Measurements from ENCODE around the gene SMARCA1.

SMARCA1 gene

GRCh38 chrX:129523079-129523911 lies at the start of gene SMARCA1:
Gene SMARCA1, minus strand, starts transcription at chrX:129523490. Its CDS starts 120 bp downstream, at chrX:129523370.
- no peak for TF ChIP-seq CTCF (conservative IDR thresholded peaks at IDR 0.05; ENCODE audit: low read depth, low read length)
- Histone ChIP-seq H2AFZ (ENCODE audit: low read depth) (peak within 1 kb of the TSS; percentile 71), H3K27me3 (ENCODE audit: insufficient read depth, low read depth) (no peaks in the 10 kb centered on the region), H3K4me2 (peak within 1 kb of the TSS; percentile 39; the same call in 1 of the 2 replicates), H3K4me3 (IDR thresholded peaks at IDR 0.05; ENCODE audit: insufficient read depth, low read depth, low read length) (no peak within 1 kb of the TSS), H3K27ac (no peak within 1 kb of the TSS), H3K36me3 (ENCODE audit: insufficient read depth) (no peaks in the 10 kb centered on the region), H3K9ac (peak within 1 kb of the TSS; percentile 35; the same call in 1 of the 2 replicates), H4K20me1 (ENCODE audit: insufficient read depth) (no peaks in the 10 kb centered on the region), H3K4me1 (ENCODE audit: low read depth, poor library complexity, severe bottlenecking) (peaks cover 41% of the 10 kb centered on the region), H3K79me2 (ENCODE audit: insufficient read depth, low read depth) (no peaks in the 10 kb centered on the region)

GRCh38 chrX:129572422-129572821 lies 49.1 kb upstream of the SMARCA1 start:
- H3K27me3 ChIP-seq (ENCODE audit: insufficient read depth, low read depth): no peaks in the 10 kb centered on the region
- no peak overlapping the region for H3K4me3 ChIP-seq (IDR thresholded peaks at IDR 0.05; ENCODE audit: insufficient read depth, low read depth, low read length)
- no peak overlapping the region for H2AFZ ChIP-seq (ENCODE audit: low read depth)
- no peak overlapping the region for H3K27ac ChIP-seq
- no peak overlapping the region for H3K9ac ChIP-seq
- H3K36me3 ChIP-seq (ENCODE audit: insufficient read depth): no peaks in the 10 kb centered on the region
- no peak overlapping the region for H3K4me2 ChIP-seq
- no peak for TF ChIP-seq CTCF (conservative IDR thresholded peaks at IDR 0.05; ENCODE audit: low read depth, low read length)
- no peaks in the 10 kb centered on the region for H4K20me1 ChIP-seq (ENCODE audit: insufficient read depth)
- H3K4me1 ChIP-seq (ENCODE audit: low read depth, poor library complexity, severe bottlenecking): peaks cover 10% of the 10 kb centered on the region
- H3K79me2 ChIP-seq (ENCODE audit: insufficient read depth, low read depth): no peaks in the 10 kb centered on the region

- Histone ChIP-seq H3K27me3 (ENCODE audit: insufficient read depth, low read depth) (no peaks in the 10 kb centered on the region), H3K27ac (no peak overlapping the region), H3K79me2 (ENCODE audit: insufficient read depth, low read depth) (no peaks in the 10 kb centered on the region), H4K20me1 (ENCODE audit: insufficient read depth) (no peaks in the 10 kb centered on the region), H3K9ac (no peak overlapping the region), H3K4me1 (ENCODE audit: low read depth, poor library complexity, severe bottlenecking) (no peaks in the 10 kb centered on the region), H2AFZ (ENCODE audit: low read depth) (no peak overlapping the region), H3K36me3 (ENCODE audit: insufficient read depth) (no peaks in the 10 kb centered on the region), H3K4me2 (no peak overlapping the region), H3K4me3 (IDR thresholded peaks at IDR 0.05; ENCODE audit: insufficient read depth, low read depth, low read length) (no peak overlapping the region)
- no peak for TF ChIP-seq CTCF (conservative IDR thresholded peaks at IDR 0.05; ENCODE audit: low read depth, low read length)
These were observed 45.1 kb upstream of the SMARCA1 start for GRCh38 chrX:129568349-129568748.

GRCh38 chrX:129566073-129566472 lies 42.8 kb upstream of the SMARCA1 start:
- Histone ChIP-seq H4K20me1 (ENCODE audit: insufficient read depth) (no peaks in the 10 kb centered on the region), H3K4me2 (no peak overlapping the region), H3K27ac (no peak overlapping the region), H3K27me3 (ENCODE audit: insufficient read depth, low read depth) (no peaks in the 10 kb centered on the region), H3K79me2 (ENCODE audit: insufficient read depth, low read depth) (no peaks in the 10 kb centered on the region), H3K4me3 (IDR thresholded peaks at IDR 0.05; ENCODE audit: insufficient read depth, low read depth, low read length) (no peak overlapping the region), H3K4me1 (ENCODE audit: low read depth, poor library complexity, severe bottlenecking) (no peaks in the 10 kb centered on the region), H2AFZ (ENCODE audit: low read depth) (no peak overlapping the region), H3K36me3 (ENCODE audit: insufficient read depth) (no peaks in the 10 kb centered on the region), H3K9ac (no peak overlapping the region)
- TF ChIP-seq CTCF (conservative IDR thresholded peaks at IDR 0.05; ENCODE audit: low read depth, low read length): no peak

Measured in KMS-11 (cell line).